DND-41 (cell line): Measurements from ENCODE around the gene SEMA7A.

Source experiments
- CTCF ChIP-seq: IDR thresholded peaks from 2 replicates; pipeline ENCODE4 v1.5.1; 2012; ENCODE audit warnings: borderline replicate concordance, low read length, moderate library complexity, mild to moderate bottlenecking; ENCODE audit not compliant: poor library complexity, severe bottlenecking; ENCODE audit errors: extremely low read depth
- EZH2 ChIP-seq: IDR thresholded peaks from 3 replicates; pipeline ENCODE4 v1.6.1; 2012; ENCODE audit warnings: borderline replicate concordance, low read depth, mild to moderate bottlenecking, moderate library complexity, low read length, inconsistent platforms; ENCODE audit not compliant: severe bottlenecking

GRCh38 chr15:74380361-74381189, 53.2 kb downstream of the SEMA7A start:
- no peak for TF ChIP-seq CTCF
- no peak for TF ChIP-seq EZH2
